GM12878 (cell line): ENCODE measurements around the gene RAB3A. TPM values are rescaled to one million over a fixed set of nuclear protein-coding genes. Genes with fewer than 3 reads are reported as not detected.

ENCODE experiments used
- ATAC-seq: fragments of 200-7000 bp; cut with Tn5 transposase; 3 replicates; pipeline ENCODE4 v1.9.1; 2020; ENCODE audit warnings: mild to moderate bottlenecking, moderate library complexity
- BruUV-seq: library from RNA; stranded (reverse); fragments of 400-500 nt; replicated peaks from 2 replicates; lab custom pipeline; 2021; lab: Mats Ljungman, UMichigan
- CTCF ChIA-PET: fragments of 300-600 bp; sonication (Branson Sonifier 250); formaldehyde crosslinking; extraction: SDS; loops from one replicate; lab custom pipeline; 2021; ENCODE audit warnings: inconsistent platforms; lab: Yijun Ruan, JAX
- POLR2A ChIA-PET: fragments of 350-600 bp; formaldehyde crosslinking; extraction: SDS; loops from one replicate; lab custom pipeline; 2021; ENCODE audit warnings: inconsistent platforms; lab: Charles Lee
- RAD21 ChIA-PET: fragments of 300-600 bp; sonication (Branson Sonifier 250); formaldehyde crosslinking; loops from one replicate; lab custom pipeline; 2023; ENCODE audit warnings: antibody characterized with exemption; ENCODE audit not compliant: unreplicated experiment; lab: Charles Lee
- SMC1A ChIA-PET: fragments of 300-600 bp; sonication (Branson Sonifier 250); formaldehyde crosslinking; loops from one replicate; lab custom pipeline; 2023; ENCODE audit not compliant: unreplicated experiment, uncharacterized antibody; lab: Charles Lee
- DNase-seq: peaks from one replicate; pipeline ENCODE4 v3.0.0-alpha.2; 2011; ENCODE audit warnings: low read depth, low spot score
- FAIRE-seq: peaks from 3 replicates; lab custom pipeline; 2011; peaks lifted over from hg19 to GRCh38; lab: Jason Lieb, UNC
- H2AFZ ChIP-seq: 2 replicates; pipeline ENCODE4 v1.6.0; 2011; ENCODE audit warnings: low read depth, low read length, control low read depth; ENCODE audit not compliant: control insufficient read depth
- H3K27ac ChIP-seq: 2 replicates; pipeline ENCODE4 v1.5.1; 2011; ENCODE audit warnings: control low read depth; ENCODE audit not compliant: control insufficient read depth, insufficient read depth
- H3K27me3 ChIP-seq, 2 experiments: replicated peaks in 1 of 2; 2 replicates each; pipeline versions ENCODE4 v1.6.0 to v1.6.1; 2011; ENCODE audit warnings: low read length in 1 of 2; ENCODE audit not compliant: control insufficient read depth in 2 of 2, insufficient read depth in 2 of 2
- H3K36me3 ChIP-seq, 2 experiments: 2 replicates each; pipeline ENCODE4 v1.5.1; 2011; ENCODE audit warnings: low read length in 1 of 2; ENCODE audit not compliant: control insufficient read depth in 2 of 2, insufficient read depth in 2 of 2
- H3K4me1 ChIP-seq: 2 replicates; pipeline ENCODE4 v1.6.1; 2011; ENCODE audit warnings: mild to moderate bottlenecking, low read length, moderate library complexity, mixed read lengths; ENCODE audit not compliant: control insufficient read depth, insufficient read depth
- H3K4me2 ChIP-seq: 2 replicates; pipeline ENCODE4 v1.6.0; 2011; ENCODE audit warnings: control low read depth; ENCODE audit not compliant: control insufficient read depth, insufficient read depth
- H3K4me3 ChIP-seq: fragments of 200-600 bp; sonication (generic); 2 replicates; pipeline ENCODE4 v1.5.1; 2016
- H3K79me2 ChIP-seq: 2 replicates; pipeline ENCODE4 v1.6.0; 2011; ENCODE audit warnings: low read length; ENCODE audit not compliant: control insufficient read depth, insufficient read depth
- H3K9ac ChIP-seq: 2 replicates; pipeline ENCODE4 v1.8.0; 2011; ENCODE audit warnings: low read length, control low read depth, mixed read lengths; ENCODE audit not compliant: control insufficient read depth, insufficient read depth
- H3K9me3 ChIP-seq: replicated peaks from 3 replicates; pipeline ENCODE4 v1.5.1; 2011; ENCODE audit warnings: mild to moderate bottlenecking, low read length; ENCODE audit not compliant: control insufficient read depth, insufficient read depth
- H4K20me1 ChIP-seq: 2 replicates; pipeline ENCODE4 v1.6.0; 2011; ENCODE audit not compliant: control insufficient read depth, insufficient read depth
- BCL11A ChIP-seq: IDR thresholded peaks from 2 replicates; pipeline ENCODE4 v1.6.1; 2011; ENCODE audit warnings: low read depth, low read length
- CREB1 ChIP-seq: IDR thresholded peaks from 2 replicates; pipeline ENCODE4 v1.6.1; 2012; ENCODE audit warnings: low read depth, mild to moderate bottlenecking, inconsistent platforms
- E4F1 ChIP-seq: fragments of 450-650 bp; IDR thresholded peaks from 2 replicates; pipeline ENCODE4 v1.6.1; 2018; ENCODE audit warnings: borderline replicate concordance, mild to moderate bottlenecking; ENCODE audit not compliant: partially characterized antibody
- GABPA ChIP-seq: IDR thresholded peaks from 2 replicates; pipeline ENCODE4 v1.6.1; 2014; ENCODE audit warnings: antibody characterized with exemption, low read depth, mild to moderate bottlenecking, inconsistent platforms
- IKZF1 ChIP-seq: fragments of 450-650 bp; conservative IDR thresholded peaks from 2 replicates; pipeline ENCODE4 v1.6.1; 2017; ENCODE audit warnings: antibody characterized with exemption, mild to moderate bottlenecking
- PRDM15 ChIP-seq: fragments of 450-650 bp; formaldehyde crosslinking; IDR thresholded peaks from 2 replicates; pipeline ENCODE4 v1.4.0; 2020; ENCODE audit warnings: mild to moderate bottlenecking, moderate library complexity
- RB1 ChIP-seq: fragments of 450-650 bp; formaldehyde crosslinking; IDR thresholded peaks from 2 replicates; pipeline ENCODE4 v1.6.1; 2017; ENCODE audit warnings: mild to moderate bottlenecking, borderline replicate concordance
- TBL1XR1 ChIP-seq: IDR thresholded peaks from 2 replicates; pipeline ENCODE4 v1.6.1; 2012; ENCODE audit warnings: low read depth, low read length, improper control_type of control experiment
- TCF7 ChIP-seq: IDR thresholded peaks from 2 replicates; pipeline ENCODE4 v1.6.1; 2014; ENCODE audit warnings: antibody characterized with exemption, borderline replicate concordance
- ZBTB40 ChIP-seq: fragments of 450-650 bp; IDR thresholded peaks from 2 replicates; pipeline ENCODE4 v1.6.1; 2016; ENCODE audit warnings: mild to moderate bottlenecking, moderate library complexity, borderline replicate concordance
- ZSCAN29 ChIP-seq: fragments of 450-650 bp; IDR thresholded peaks from 2 replicates; pipeline ENCODE4 v1.6.1; 2017; ENCODE audit warnings: mild to moderate bottlenecking, moderate library complexity
- WGBS: methylation state at CpG from one replicate; pipeline ENCODE4 v1.1.6; 2016; ENCODE audit warnings: low lambda C conversion rate; ENCODE audit not compliant: insufficient replicate concordance, insufficient coverage; ENCODE audit errors: missing lambda C conversion rate; 5-methylcytosine and 5-hydroxymethylcytosine counted together
- in situ Hi-C: fragments of 300-500 bp; cut with MboI; formaldehyde crosslinking; loops from 9 replicates; pipeline ENCODE4 v1.14.3; 2018; ENCODE audit warnings: mixed read lengths
- intact Hi-C: fragments of 100-400 bp; cut with micrococcal nuclease; formaldehyde crosslinking; loops from one replicate; pipeline ENCODE4 v1.14.2; 2022; ENCODE audit not compliant: unreplicated experiment
- polyA plus RNA-seq, 11 experiments: library from polyadenylated mRNA; depleted of rRNA in 4 of 11; unstranded in 6 of 11; stranded (reverse) in 5 of 11; fragments of >200 nt; fragmentation: Nextera tagmentation in 4 of 11; fragmentation: Illumina TruSeq in 1 of 11; extraction: Ambion mirVana in 4 of 11; extraction: Trizol in 1 of 11; gene quantifications; 1 replicate in 1 of 11; 2 replicates in 10 of 11; pipeline versions ENCODE4 v1.2.1 to v1.2.3, GENCODE V29; 2011 to 2016; ENCODE audit warnings: inconsistent platforms in 2 of 11, missing spikeins in 2 of 11, low read depth in 1 of 11
- total RNA-seq, 4 experiments: library from RNA; depleted of rRNA in 3 of 4; stranded (reverse); fragments of >200 nt in 3 of 4; fragmentation: Illumina TruSeq in 1 of 4; extraction: Trizol in 1 of 4; gene quantifications; 2 replicates each; pipeline versions ENCODE4 v1.2.1 to v1.2.3, GENCODE V29; 2013 to 2021
- TF ChIP-seq, protein P1 (sequence below): IDR thresholded peaks from 2 replicates; pipeline ENCODE4 v1.6.1; 2012; ENCODE audit warnings: low read depth, low read length, improper control_type of control experiment

Gene RAB3A
- total and polyA plus RNA-seq, 10 of the 15 experiments (the other 5 are each of a cell fraction or from before 2014, with no cell fraction given) = 0.07 to 3.5 (median 1.2) TPM; not detected in 1

DNA sequence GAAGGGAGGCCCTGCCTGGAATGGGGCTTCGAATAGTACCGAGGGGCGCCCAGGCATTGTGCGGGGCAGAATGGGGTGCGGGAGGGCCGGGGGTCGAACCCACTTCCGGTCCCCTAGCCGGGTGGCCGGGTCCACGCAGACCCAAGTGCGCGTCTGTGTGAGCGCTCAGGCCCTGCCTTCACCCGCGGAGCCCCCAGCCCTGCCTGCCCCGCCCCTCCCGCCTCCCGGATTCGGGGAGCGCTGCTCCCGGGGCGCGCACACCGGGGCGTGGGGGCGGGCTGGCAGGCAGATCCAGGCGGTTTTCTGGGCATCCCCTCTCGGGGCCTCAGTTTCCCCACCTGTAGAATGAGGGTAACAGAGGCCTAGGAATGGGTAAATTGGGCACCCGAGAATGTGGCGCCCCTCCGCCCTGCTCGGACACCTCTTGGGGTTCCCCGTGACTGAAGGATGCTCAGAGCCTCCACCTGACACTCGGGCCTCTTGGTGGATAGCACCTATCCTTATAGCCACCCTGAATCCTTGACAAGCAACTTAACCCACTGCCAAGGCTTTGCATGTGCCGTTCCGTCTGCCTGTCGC is 50.2 kb downstream of the RAB3A start:
- H4K20me1 ChIP-seq = no peaks in the 10 kb centered on the region
- intact Hi-C loops = loop anchor here (2.0 kb wide), 1 partner anchor 19 kb away; the partner anchor contains the start of gene IFI30
- in situ Hi-C loops = no loop called here
- H3K36me3 ChIP-seq = peaks cover 2 to 6% of the 10 kb centered on the region in 2 experiments; a peak in 3 of 4 replicates
- FAIRE-seq (peak; percentile 65), DNase-seq (no peak), ATAC-seq (0 out of 3 replicates have a peak, but pooled peaks have one; percentile 1)
- peak overlapping the region; percentile 84 for H3K4me3 ChIP-seq
- H3K27me3 ChIP-seq = no peaks in the 10 kb centered on the region
- ChIA-PET POLR2A (no interaction called here), CTCF (interaction anchor here (0.9 to 1.0 kb wide), 2 partner anchors 41 to 43 kb away, joined by 3 to 6 read pairs; no protein-coding TSS in a partner anchor), SMC1A (interaction anchor here (0.9 kb wide), 1 partner anchor 17 kb away, joined by 3 read pairs; no protein-coding TSS in a partner anchor), RAD21 (no interaction called here)
- TSS peak; percentile 30 for BruUV-seq
- no peaks in the 10 kb centered on the region for H3K9me3 ChIP-seq
- WGBS = 10% methylated on average over 37 of the region's 38 CpGs
- peak overlapping the region; percentile 74 for H2AFZ ChIP-seq
- peaks cover 11% of the 10 kb centered on the region for H3K79me2 ChIP-seq
- H3K4me1 ChIP-seq = peaks cover 15% of the 10 kb centered on the region
- H3K9ac ChIP-seq = peak overlapping the region; percentile 79
- H3K4me2 ChIP-seq = peak overlapping the region; percentile 99
- H3K27ac ChIP-seq = peak overlapping the region; percentile 63
- TF ChIP-seq ZBTB40 (no peak), TCF7 (no peak), PRDM15 (CRISPR knock-in tag) (no peak), E4F1 (no peak), CREB1 (no peak), TBL1XR1 (no peak), RB1 (0 out of 2 replicates have a peak, but pooled peaks have one; percentile 9), IKZF1 (no peak), GABPA (no peak), ZSCAN29 (peak; percentile 68; the same call in 1 of the 2 replicates), BCL11A (no peak)
- TF ChIP-seq, protein P1, sequence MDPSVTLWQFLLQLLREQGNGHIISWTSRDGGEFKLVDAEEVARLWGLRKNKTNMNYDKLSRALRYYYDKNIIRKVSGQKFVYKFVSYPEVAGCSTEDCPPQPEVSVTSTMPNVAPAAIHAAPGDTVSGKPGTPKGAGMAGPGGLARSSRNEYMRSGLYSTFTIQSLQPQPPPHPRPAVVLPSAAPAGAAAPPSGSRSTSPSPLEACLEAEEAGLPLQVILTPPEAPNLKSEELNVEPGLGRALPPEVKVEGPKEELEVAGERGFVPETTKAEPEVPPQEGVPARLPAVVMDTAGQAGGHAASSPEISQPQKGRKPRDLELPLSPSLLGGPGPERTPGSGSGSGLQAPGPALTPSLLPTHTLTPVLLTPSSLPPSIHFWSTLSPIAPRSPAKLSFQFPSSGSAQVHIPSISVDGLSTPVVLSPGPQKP = no peak
